Endothelial cell of umbilical vein (primary cell): ENCODE data around the gene ITPKA. TPM values are rescaled to one million over a fixed set of nuclear protein-coding genes. Genes with fewer than 3 reads are reported as not detected.

Source experiments
- BruUV-seq: library from RNA; stranded (reverse); fragments of 400-500 nt; replicated peaks from 2 replicates; lab custom pipeline; 2021; lab: Mats Ljungman, UMichigan
- CTCF ChIA-PET: fragments of 300-600, 350-600 bp; sonication (Branson Sonifier 250); formaldehyde crosslinking; loops from one replicate; lab custom pipeline; 2021; ENCODE audit warnings: antibody characterized with exemption, inconsistent platforms; lab: Charles Lee
- POLR2A ChIA-PET: fragments of 300-600, 350-600 bp; sonication (Branson Sonifier 250); formaldehyde crosslinking; loops from one replicate; lab custom pipeline; 2021; ENCODE audit warnings: antibody characterized with exemption, inconsistent platforms; lab: Charles Lee
- DNase-seq: peaks from one replicate; pipeline ENCODE4 v3.0.0-alpha.2; 2011; ENCODE audit warnings: low read depth, low spot score
- FAIRE-seq: peaks from 2 replicates; lab custom pipeline; 2011; peaks lifted over from hg19 to GRCh38; lab: Jason Lieb, UNC
- H2AFZ ChIP-seq: 2 replicates; pipeline ENCODE4 v1.6.0; 2012; ENCODE audit warnings: low read depth, low read length, control low read depth, inconsistent platforms
- H3K27ac ChIP-seq: 2 replicates; pipeline ENCODE4 v1.5.1; 2011; ENCODE audit warnings: low read depth, mild to moderate bottlenecking, control low read depth, low read length, moderate library complexity; ENCODE audit not compliant: insufficient read depth
- H3K27me3 ChIP-seq, 2 experiments: 2 replicates each; pipeline versions ENCODE4 v1.6.0 to v1.6.1; 2011; ENCODE audit warnings: low read length in 2 of 2, mixed read lengths in 1 of 2; ENCODE audit not compliant: control insufficient read depth in 2 of 2, insufficient read depth in 2 of 2
- H3K36me3 ChIP-seq, 2 experiments: 2 replicates in 1 of 2; 3 replicates in 1 of 2; pipeline ENCODE4 v1.5.1; 2011; ENCODE audit warnings: low read length in 2 of 2, mild to moderate bottlenecking in 1 of 2, moderate library complexity in 1 of 2; ENCODE audit not compliant: control insufficient read depth in 2 of 2, insufficient read depth in 2 of 2; ENCODE audit errors: extremely low read depth in 1 of 2
- H3K4me1 ChIP-seq: 3 replicates; pipeline ENCODE4 v1.5.1; 2011; ENCODE audit warnings: mild to moderate bottlenecking, low read length; ENCODE audit not compliant: control insufficient read depth, insufficient read depth; ENCODE audit errors: extremely low read depth
- H3K4me2 ChIP-seq: 2 replicates; pipeline ENCODE4 v1.6.1; 2011; ENCODE audit warnings: low read length, control low read depth, mixed read lengths; ENCODE audit not compliant: insufficient read depth
- H3K4me3 ChIP-seq, 3 experiments: fragments of 200-600 bp in 1 of 3; sonication (generic), shearing (Covaris generic) in 1 of 3; replicated peaks in 1 of 3; 2 replicates each; pipeline ENCODE4 v1.5.1; 2011 to 2016; ENCODE audit warnings: control low read depth in 3 of 3, low read length in 3 of 3, mild to moderate bottlenecking in 2 of 3, inconsistent platforms in 1 of 3, low read depth in 1 of 3, moderate library complexity in 1 of 3; ENCODE audit not compliant: insufficient read depth in 1 of 3
- H3K79me2 ChIP-seq: 2 replicates; pipeline ENCODE4 v1.6.0; 2012; ENCODE audit warnings: low read length, inconsistent platforms; ENCODE audit not compliant: control insufficient read depth, insufficient read depth
- H3K9ac ChIP-seq: replicated peaks from 2 replicates; pipeline ENCODE3; 2011; ENCODE audit warnings: low read length, control low read depth; ENCODE audit not compliant: insufficient read depth; ENCODE audit errors: extremely low read depth
- H3K9me1 ChIP-seq: replicated peaks from 3 replicates; pipeline ENCODE4 v1.6.0; 2011; ENCODE audit warnings: mild to moderate bottlenecking, low read length; ENCODE audit not compliant: control insufficient read depth, insufficient read depth; ENCODE audit errors: extremely low read depth
- H3K9me3 ChIP-seq: replicated peaks from 2 replicates; pipeline ENCODE4 v1.5.1; 2012; ENCODE audit warnings: low read length, inconsistent platforms; ENCODE audit not compliant: control insufficient read depth, insufficient read depth
- H4K20me1 ChIP-seq: replicated peaks from 2 replicates; pipeline ENCODE3; 2011; ENCODE audit warnings: mild to moderate bottlenecking, low read length; ENCODE audit not compliant: control insufficient read depth, insufficient read depth; ENCODE audit errors: extremely low read depth
- EZH2 ChIP-seq: IDR thresholded peaks from 2 replicates; pipeline ENCODE4 v1.6.1; 2012; ENCODE audit warnings: borderline replicate concordance, low read depth, mild to moderate bottlenecking, moderate library complexity, low read length, inconsistent platforms; ENCODE audit not compliant: severe bottlenecking
- FOS ChIP-seq: IDR thresholded peaks from 2 replicates; pipeline ENCODE4 v1.6.1; 2011; ENCODE audit warnings: mild to moderate bottlenecking, low read length, moderate library complexity, borderline replicate concordance; ENCODE audit not compliant: insufficient read depth
- GATA2 ChIP-seq: IDR thresholded peaks from 2 replicates; pipeline ENCODE4 v1.7.0; 2011; ENCODE audit warnings: low read depth, mild to moderate bottlenecking, moderate library complexity, mixed read lengths, low read length; ENCODE audit not compliant: insufficient read length, insufficient read depth
- JUN ChIP-seq: IDR thresholded peaks from 2 replicates; pipeline ENCODE4 v1.6.1; 2011; ENCODE audit warnings: borderline replicate concordance, low read depth; ENCODE audit not compliant: insufficient read length, insufficient read depth
- MAX ChIP-seq: IDR thresholded peaks from 2 replicates; pipeline ENCODE4 v1.6.1; 2011; ENCODE audit not compliant: insufficient read depth, insufficient read length
- MYC ChIP-seq: IDR thresholded peaks from one replicate; pipeline ENCODE4 v1.6.1; 2011; ENCODE audit warnings: mild to moderate bottlenecking, low read depth, low read length
- POLR2A ChIP-seq: IDR thresholded peaks from 2 replicates; pipeline ENCODE4 v1.6.1; 2012; ENCODE audit warnings: low read depth, mild to moderate bottlenecking, control low read depth, low read length
- POLR2AphosphoS5 ChIP-seq: IDR thresholded peaks from 2 replicates; pipeline ENCODE4 v1.6.1; 2012; ENCODE audit warnings: low read depth, mild to moderate bottlenecking, control low read depth, low read length, moderate library complexity; ENCODE audit not compliant: insufficient read depth
- dilution Hi-C: fragments of 300-500 bp; cut with MboI; formaldehyde crosslinking; loops from one replicate; pipeline ENCODE4 v1.15.0; 2019; ENCODE audit warnings: low sequenced_read_pairs; ENCODE audit not compliant: extremely low pct_ligation_motif_present
- intact Hi-C: fragments of 100-400 bp; cut with micrococcal nuclease; formaldehyde crosslinking; loops from one replicate; pipeline ENCODE4 v1.10.0; 2022
- polyA plus RNA-seq, 4 experiments: library from polyadenylated mRNA; depleted of rRNA in 3 of 4; stranded (reverse) in 3 of 4; unstranded in 1 of 4; fragments of >200 nt; gene quantifications; 2 replicates each; pipeline versions ENCODE4 v1.2.1 to v1.2.3, GENCODE V29; 2011 to 2012; ENCODE audit warnings: missing spikeins in 1 of 4
- total RNA-seq: library from RNA; stranded (reverse); gene quantifications from 2 replicates; pipeline ENCODE4 v1.2.3, GENCODE V29; 2021
- TF ChIP-seq, protein P1 (sequence below), 2 donors: IDR thresholded peaks; 1 replicate in 1 of 2; 2 replicates in 1 of 2; pipeline ENCODE4 v1.5.1; 2011; ENCODE audit warnings: low read length in 2 of 2, mild to moderate bottlenecking in 2 of 2, moderate library complexity in 2 of 2, control low read depth in 1 of 2, inconsistent platforms in 1 of 2, low read depth in 1 of 2; ENCODE audit not compliant: insufficient read depth in 1 of 2; ENCODE audit errors: extremely low read depth in 1 of 2

The ITPKA gene
- total and polyA plus RNA-seq, 2 donors (not counting 3 experiments of a cell fraction or from before 2014, with no cell fraction given) = 0.14 to 0.66 TPM

- no peaks in the 10 kb centered on the region for H4K20me1 ChIP-seq
- no TSS peak for BruUV-seq
- intact Hi-C loops = no loop called here
- ChIA-PET POLR2A (no interaction called here), CTCF (interaction anchor here (2.1 kb wide), 1 partner anchor 11 kb away, joined by 14 read pairs; no protein-coding TSS in a partner anchor)
- peaks cover 30 to 52% of the 10 kb centered on the region in 2 experiments for H3K36me3 ChIP-seq
- no peak for DNase-seq
- H3K27ac ChIP-seq = no peak overlapping the region
- H3K4me2 ChIP-seq = no peak overlapping the region
- H3K9me3 ChIP-seq = no peaks in the 10 kb centered on the region
- TF ChIP-seq POLR2A (no peak), FOS (no peak), MYC (no peak), JUN (no peak), GATA2 (no peak), MAX (no peak), EZH2 (no peak), POLR2AphosphoS5 (no peak)
- TF ChIP-seq, protein P1, sequence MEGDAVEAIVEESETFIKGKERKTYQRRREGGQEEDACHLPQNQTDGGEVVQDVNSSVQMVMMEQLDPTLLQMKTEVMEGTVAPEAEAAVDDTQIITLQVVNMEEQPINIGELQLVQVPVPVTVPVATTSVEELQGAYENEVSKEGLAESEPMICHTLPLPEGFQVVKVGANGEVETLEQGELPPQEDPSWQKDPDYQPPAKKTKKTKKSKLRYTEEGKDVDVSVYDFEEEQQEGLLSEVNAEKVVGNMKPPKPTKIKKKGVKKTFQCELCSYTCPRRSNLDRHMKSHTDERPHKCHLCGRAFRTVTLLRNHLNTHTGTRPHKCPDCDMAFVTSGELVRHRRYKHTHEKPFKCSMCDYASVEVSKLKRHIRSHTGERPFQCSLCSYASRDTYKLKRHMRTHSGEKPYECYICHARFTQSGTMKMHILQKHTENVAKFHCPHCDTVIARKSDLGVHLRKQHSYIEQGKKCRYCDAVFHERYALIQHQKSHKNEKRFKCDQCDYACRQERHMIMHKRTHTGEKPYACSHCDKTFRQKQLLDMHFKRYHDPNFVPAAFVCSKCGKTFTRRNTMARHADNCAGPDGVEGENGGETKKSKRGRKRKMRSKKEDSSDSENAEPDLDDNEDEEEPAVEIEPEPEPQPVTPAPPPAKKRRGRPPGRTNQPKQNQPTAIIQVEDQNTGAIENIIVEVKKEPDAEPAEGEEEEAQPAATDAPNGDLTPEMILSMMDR (IDR thresholded peaks at IDR 0.05; ENCODE audit: extremely low read depth in 1 of 2, insufficient read depth in 1 of 2, low read depth in 1 of 2, low read length in 2 of 2) = no peak
- no peaks in the 10 kb centered on the region for H3K27me3 ChIP-seq
- no peaks in the 10 kb centered on the region for H3K9me1 ChIP-seq
- no peak overlapping the region for H3K4me3 ChIP-seq
- FAIRE-seq = no peak
- no peaks in the 10 kb centered on the region for H3K4me1 ChIP-seq
- no peaks in the 10 kb centered on the region for H3K79me2 ChIP-seq
- dilution Hi-C loops = no loop called here
- no peak overlapping the region for H2AFZ ChIP-seq
- no peak overlapping the region for H3K9ac ChIP-seq
Measured at GRCh38 chr15:41476416-41477048, 17.1 kb upstream of the ITPKA start.
